Lung (tissue), 12 donors: Measurements from ENCODE around the gene CTNNB1. TPM values are rescaled to one million over a fixed set of nuclear protein-coding genes. Genes with fewer than 3 reads are reported as not detected.

Source experiments
- ATAC-seq: fragments of 200-7000 bp; cut with Tn5 transposase; one replicate; pipeline ENCODE4 v1.9.1; 2020; ENCODE audit warnings: moderate number of reproducible peaks; ENCODE audit not compliant: insufficient read depth, low FRiP score
- DNase-seq, 3 donors: peaks; one replicate each; pipeline ENCODE4 v3.0.0-alpha.2; 2013 to 2017
- H3K27ac ChIP-seq, 2 donors: one replicate each; pipeline ENCODE4 v1.5.1; 2013; ENCODE audit warnings: mild to moderate bottlenecking in 2 of 2, moderate library complexity in 2 of 2, control low read depth in 1 of 2, inconsistent platforms in 1 of 2, low read depth in 1 of 2, low read length in 1 of 2
- H3K27me3 ChIP-seq, 3 donors: one replicate each; pipeline ENCODE4 v1.5.1; 2013; ENCODE audit warnings: low read length in 2 of 3; ENCODE audit not compliant: control insufficient read depth in 3 of 3, insufficient read depth in 3 of 3
- H3K36me3 ChIP-seq, 4 donors: one replicate each; pipeline ENCODE4 v1.5.1; 2013; ENCODE audit warnings: low read length in 4 of 4, mild to moderate bottlenecking in 1 of 4, moderate library complexity in 1 of 4; ENCODE audit not compliant: control insufficient read depth in 4 of 4, insufficient read depth in 4 of 4
- H3K4me1 ChIP-seq, 5 donors: one replicate each; pipeline ENCODE4 v1.5.1; 2013; ENCODE audit warnings: low read length in 5 of 5, mild to moderate bottlenecking in 2 of 5, moderate library complexity in 1 of 5; ENCODE audit not compliant: control insufficient read depth in 5 of 5, insufficient read depth in 5 of 5
- H3K4me3 ChIP-seq: one replicate; pipeline ENCODE4 v1.5.1; 2013; ENCODE audit warnings: mild to moderate bottlenecking, control low read depth, moderate library complexity
- H3K9ac ChIP-seq, 2 donors: one replicate each; pipeline ENCODE4 v1.5.1; 2013; ENCODE audit warnings: low read length in 2 of 2, control low read depth in 1 of 2; ENCODE audit not compliant: insufficient read depth in 1 of 2
- H3K9me3 ChIP-seq, 4 donors: one replicate each; pipeline ENCODE4 v1.5.1; 2013; ENCODE audit warnings: low read length in 3 of 4, mild to moderate bottlenecking in 1 of 4, moderate library complexity in 1 of 4; ENCODE audit not compliant: control insufficient read depth in 4 of 4, insufficient read depth in 3 of 4
- WGBS, 2 donors: extraction: QIAGEN DNeasy Blood & Tissue Kit; methylation state at CpG; one replicate each; pipeline ENCODE4 v1.1.7; 2013; 5-methylcytosine and 5-hydroxymethylcytosine counted together
- polyA plus RNA-seq, 2 donors: library from polyadenylated mRNA; stranded (reverse); fragments of 200-250 nt; gene quantifications; one replicate each; pipeline ENCODE4 v1.2.1, GENCODE V29; 2013
- total RNA-seq, 2 donors: library from RNA; depleted of rRNA in 1 of 2; stranded (reverse); fragments of >200 nt in 1 of 2; gene quantifications; one replicate each; pipeline ENCODE4 v1.2.1, GENCODE V29; 2014 to 2021
- TF ChIP-seq, protein P1 (sequence below): IDR thresholded peaks from 2 replicates; pipeline ENCODE4 v1.5.1; 2012; ENCODE audit warnings: mild to moderate bottlenecking; ENCODE audit errors: control extremely low read depth, extremely low read depth
- donor health status: control.
- donor health status: control.
- donor health status: Bipolar disorder and iron deficiency.
- donor health status: healthy.
- donor health status: DM: yes; HTN: yes; CAD: no.

Gene CTNNB1
- total and polyA plus RNA-seq, 4 donors = 90.3 to 631 (median 315) TPM

DNA sequence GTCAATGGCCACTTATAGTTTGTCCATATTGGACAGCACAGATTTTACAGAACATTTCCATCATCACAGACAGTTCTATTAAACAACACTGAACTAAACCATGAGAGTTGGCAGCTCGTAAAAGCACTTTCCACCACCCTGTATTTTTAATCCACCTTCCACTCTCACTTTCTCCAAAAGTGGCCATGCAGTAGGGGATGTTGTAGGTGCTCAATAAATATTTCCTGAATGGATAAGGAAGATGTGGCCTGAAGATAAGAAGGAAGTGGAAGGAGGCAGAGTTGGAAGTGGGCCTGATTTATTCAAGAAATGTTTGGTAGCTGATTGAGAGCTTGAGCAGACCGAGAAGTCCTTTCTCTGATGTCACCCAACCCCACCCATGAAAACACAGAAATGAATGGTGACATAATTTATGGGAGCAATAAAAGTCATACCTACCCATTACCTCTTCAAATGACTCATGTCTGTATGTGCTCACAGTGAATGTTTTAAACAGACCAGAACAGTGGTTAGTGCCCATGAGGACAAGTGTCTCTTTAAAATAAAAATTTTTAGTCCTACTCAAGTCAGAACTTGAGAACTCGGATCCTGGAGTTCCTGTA is 39.6 kb upstream of the CTNNB1 start:
- TF ChIP-seq, protein P1, sequence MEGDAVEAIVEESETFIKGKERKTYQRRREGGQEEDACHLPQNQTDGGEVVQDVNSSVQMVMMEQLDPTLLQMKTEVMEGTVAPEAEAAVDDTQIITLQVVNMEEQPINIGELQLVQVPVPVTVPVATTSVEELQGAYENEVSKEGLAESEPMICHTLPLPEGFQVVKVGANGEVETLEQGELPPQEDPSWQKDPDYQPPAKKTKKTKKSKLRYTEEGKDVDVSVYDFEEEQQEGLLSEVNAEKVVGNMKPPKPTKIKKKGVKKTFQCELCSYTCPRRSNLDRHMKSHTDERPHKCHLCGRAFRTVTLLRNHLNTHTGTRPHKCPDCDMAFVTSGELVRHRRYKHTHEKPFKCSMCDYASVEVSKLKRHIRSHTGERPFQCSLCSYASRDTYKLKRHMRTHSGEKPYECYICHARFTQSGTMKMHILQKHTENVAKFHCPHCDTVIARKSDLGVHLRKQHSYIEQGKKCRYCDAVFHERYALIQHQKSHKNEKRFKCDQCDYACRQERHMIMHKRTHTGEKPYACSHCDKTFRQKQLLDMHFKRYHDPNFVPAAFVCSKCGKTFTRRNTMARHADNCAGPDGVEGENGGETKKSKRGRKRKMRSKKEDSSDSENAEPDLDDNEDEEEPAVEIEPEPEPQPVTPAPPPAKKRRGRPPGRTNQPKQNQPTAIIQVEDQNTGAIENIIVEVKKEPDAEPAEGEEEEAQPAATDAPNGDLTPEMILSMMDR = no peak
- no peaks in the 10 kb centered on the region for H3K27me3 ChIP-seq
- H3K36me3 ChIP-seq = no peaks in the 10 kb centered on the region
- ATAC-seq = no peak
- WGBS, 2 donors = 67 to 78% methylated on average over 3 of the region's 3 CpGs
- no peak overlapping the region for H3K27ac ChIP-seq
- peaks cover 0 to 4% (median 0%) of the 10 kb centered on the region in 5 donors for H3K4me1 ChIP-seq
- no peak overlapping the region for H3K4me3 ChIP-seq
- DNase-seq = no peak
- no peak overlapping the region for H3K9ac ChIP-seq
- H3K9me3 ChIP-seq = no peaks in the 10 kb centered on the region

DNA sequence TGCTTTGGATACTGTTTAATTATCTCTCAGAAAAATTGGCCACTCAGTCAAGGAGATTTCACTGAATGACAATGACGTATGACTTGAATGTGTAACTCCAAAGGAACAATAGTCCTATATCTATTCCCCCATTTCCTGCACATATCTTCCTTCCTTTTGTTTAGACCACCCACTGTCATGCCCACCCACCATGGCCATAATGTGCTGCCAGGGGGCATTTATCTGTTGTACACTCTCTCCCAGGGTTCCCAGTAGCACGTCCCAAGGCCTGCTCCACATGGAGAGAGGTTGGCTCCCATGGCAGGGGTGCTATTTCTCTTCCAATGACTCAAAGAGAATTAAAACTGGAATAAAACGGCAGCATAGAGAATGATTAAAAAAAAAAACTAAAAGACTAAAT is 36.8 kb upstream of the CTNNB1 start:
- no peaks in the 10 kb centered on the region for H3K27me3 ChIP-seq
- H3K4me3 ChIP-seq = no peak overlapping the region
- no peak overlapping the region for H3K27ac ChIP-seq
- H3K4me1 ChIP-seq = peaks cover 0 to 7% (median 0%) of the 10 kb centered on the region in 5 donors
- no peak for DNase-seq
- no peak for ATAC-seq
- TF ChIP-seq, protein P1 = no peak
- H3K36me3 ChIP-seq = no peaks in the 10 kb centered on the region
- no peaks in the 10 kb centered on the region for H3K9me3 ChIP-seq
- 91 to 95% methylated on average over 3 of the region's 3 CpGs for WGBS, 2 donors
- no peak overlapping the region for H3K9ac ChIP-seq

DNA sequence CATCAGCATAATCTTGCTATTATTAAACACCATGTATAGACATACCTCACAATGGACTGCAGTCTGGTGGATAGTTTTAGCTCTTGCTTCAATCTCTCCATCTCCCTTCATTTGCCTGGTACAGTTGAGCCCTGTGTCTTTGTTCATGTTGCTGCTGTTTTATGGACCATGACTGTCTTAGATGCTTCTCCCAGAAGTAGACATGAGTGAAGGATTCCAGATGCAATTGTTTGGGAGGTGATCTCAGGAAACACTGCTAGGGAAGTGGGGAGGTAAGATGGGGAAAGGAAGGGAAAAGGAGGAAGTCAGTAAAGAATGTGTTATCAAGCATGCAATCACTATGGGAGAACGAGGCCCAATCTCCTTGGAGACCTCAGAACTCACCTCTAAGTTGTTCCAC is 36.3 kb upstream of the CTNNB1 start:
- 29 to 39% methylated on average over 1 of the region's 1 CpG for WGBS, 2 donors
- Histone ChIP-seq H3K9ac (no peak overlapping the region), H3K27ac (no peak overlapping the region), H3K9me3 (no peaks in the 10 kb centered on the region), H3K36me3 (no peaks in the 10 kb centered on the region), H3K4me3 (no peak overlapping the region), H3K4me1 (peaks cover 0 to 7% (median 0%) of the 10 kb centered on the region in 5 donors), H3K27me3 (no peaks in the 10 kb centered on the region)
- no peak for ATAC-seq
- no peak for DNase-seq
- TF ChIP-seq, protein P1 = no peak

DNA sequence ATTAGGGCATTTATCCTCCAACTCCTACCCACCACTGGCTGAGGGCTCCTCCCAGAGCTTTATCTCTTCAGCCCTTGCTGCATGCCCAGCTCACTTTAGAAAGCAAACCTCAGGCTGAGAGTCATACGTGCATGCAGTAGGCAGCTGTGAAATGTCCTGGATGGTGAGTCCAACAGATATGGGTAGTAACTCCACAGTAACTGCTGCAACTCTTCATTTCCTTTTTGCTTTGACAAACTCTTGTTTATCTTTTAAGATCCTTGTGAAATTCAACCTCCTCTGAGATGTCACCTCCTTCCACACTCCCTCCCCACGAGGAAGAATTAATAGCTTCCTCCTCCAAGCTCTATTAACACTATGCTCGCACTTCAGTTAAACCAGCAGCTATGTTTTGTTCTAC is 35.9 kb upstream of the CTNNB1 start:
- Histone ChIP-seq H3K27me3 (no peaks in the 10 kb centered on the region), H3K4me1 (peaks cover 0 to 7% (median 0%) of the 10 kb centered on the region in 5 donors), H3K27ac (no peak overlapping the region), H3K9me3 (no peaks in the 10 kb centered on the region), H3K4me3 (no peak overlapping the region), H3K9ac (no peak overlapping the region), H3K36me3 (no peaks in the 10 kb centered on the region)
- ATAC-seq (no peak), DNase-seq (peak in 2 of 3 donors; percentile 41 to 55)
- TF ChIP-seq, protein P1 = no peak
- 35 to 41% methylated on average over 3 of the region's 3 CpGs for WGBS, 2 donors
